Amniotic epithelial cell (primary cell): ENCODE data around the gene TGM2.
"Not testable (repeated sequence)": the region's sequence is repeated elsewhere in the genome, so short reads cannot be mapped to it uniquely, and the experiment has no call there.

ENCODE experiments used
- DNase-seq: peaks from one replicate; pipeline ENCODE4 v3.0.0-alpha.2; 2010; ENCODE audit warnings: low read depth

The TGM2 gene

DNA sequence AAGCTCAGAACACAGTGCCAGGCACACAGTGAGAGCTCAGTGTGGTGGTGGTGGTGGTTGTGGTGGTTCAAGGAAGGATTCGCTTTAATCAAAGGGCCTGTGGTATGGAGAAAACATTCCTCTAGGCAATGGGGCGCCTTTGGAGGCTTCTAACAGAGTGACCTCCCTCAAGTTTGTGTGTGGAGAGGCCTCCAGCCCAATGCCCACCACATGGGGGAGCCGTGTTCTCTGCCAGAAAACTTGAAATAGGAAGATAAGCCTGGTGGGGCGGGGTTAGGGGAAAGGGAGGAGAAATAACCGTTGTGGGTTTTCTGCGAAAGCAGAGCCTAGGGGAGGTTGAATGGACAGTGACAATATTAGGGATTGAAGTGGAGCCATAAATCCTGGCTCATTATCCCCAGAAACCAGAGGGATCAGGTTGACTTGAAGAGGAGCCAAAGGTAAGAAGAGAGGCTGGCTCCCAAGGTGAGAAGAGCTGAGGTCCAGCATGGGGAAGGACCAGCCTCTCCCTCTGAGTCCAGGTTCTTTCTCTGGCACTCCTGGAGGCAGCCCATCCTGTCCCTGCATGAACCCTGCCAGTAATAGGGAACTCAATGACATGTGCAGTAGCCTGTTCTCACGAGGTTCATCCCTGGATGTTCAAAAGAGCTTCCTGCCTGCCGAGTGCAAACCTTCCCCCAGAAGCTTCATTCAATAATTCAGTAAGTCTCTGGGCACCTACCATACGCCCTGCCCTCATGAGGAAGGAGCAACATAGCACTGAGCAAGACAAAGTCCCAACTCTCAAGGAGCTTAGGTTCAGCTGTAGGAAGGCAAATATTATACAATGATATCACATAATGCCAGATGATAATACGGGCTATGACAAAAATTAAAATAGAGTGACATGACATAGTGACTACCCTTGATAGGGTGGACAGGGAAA is 51.4 kb downstream of the TGM2 start:
- peak; percentile 59 for DNase-seq

- DNase-seq = no peak
These were observed 52.2 kb downstream of the TGM2 start for GRCh38 chr20:38112930-38113294.

GRCh38 chr20:38112261-38112929 is 52.7 kb downstream of the TGM2 start:
- no peak for DNase-seq

GRCh38 chr20:38111366-38112232 is 53.5 kb downstream of the TGM2 start:
- DNase-seq = no peak

- DNase-seq = no peak
These were observed 54.4 kb downstream of the TGM2 start for GRCh38 chr20:38110525-38111178.

GRCh38 chr20:38109591-38110524 is 55.2 kb downstream of the TGM2 start:
- DNase-seq = peak; percentile 100

GRCh38 chr20:38108986-38109541 is 56.0 kb downstream of the TGM2 start:
- peak; percentile 77 for DNase-seq

GRCh38 chr20:38108438-38108985 is 56.6 kb downstream of the TGM2 start:
- DNase-seq = peak; percentile 96

DNA sequence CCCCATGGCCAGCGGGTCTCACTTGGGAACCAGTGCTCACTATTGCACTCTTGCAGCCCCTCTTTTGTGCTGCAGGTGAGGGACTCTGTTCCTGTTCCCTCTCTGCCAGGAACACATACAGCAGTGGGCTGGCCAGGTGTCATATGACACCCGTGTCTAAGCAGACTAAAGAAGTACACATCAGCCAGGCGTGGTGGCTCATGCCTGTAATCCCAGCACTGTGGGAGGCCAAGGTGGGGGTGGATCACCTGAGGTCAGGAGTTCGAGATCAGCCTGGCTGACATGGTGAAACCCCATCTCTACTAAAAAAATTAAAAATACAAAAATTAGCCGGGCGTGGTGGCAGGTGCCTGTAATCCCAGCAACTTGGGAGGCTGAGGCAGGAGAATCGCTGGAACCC is 57.2 kb downstream of the TGM2 start:
- not testable (repeated sequence) for DNase-seq

DNA sequence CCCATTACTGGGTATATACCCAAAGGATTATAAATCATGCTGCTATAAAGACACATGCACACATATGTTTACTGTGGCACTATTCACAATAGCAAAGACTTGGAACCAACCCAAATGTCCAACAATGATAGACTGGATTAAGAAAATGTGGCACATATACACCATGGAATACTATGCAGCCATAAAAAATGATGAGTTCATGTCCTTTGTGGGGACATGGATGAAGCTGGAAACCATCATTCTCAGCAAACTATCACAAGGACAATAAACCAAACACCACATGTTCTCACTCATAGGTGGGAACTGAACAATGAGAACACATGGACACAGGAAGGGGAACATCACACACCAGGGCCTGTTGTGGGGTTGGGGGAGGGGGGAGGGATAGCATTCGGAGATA is 57.7 kb downstream of the TGM2 start:
- DNase-seq = not testable (repeated sequence)

GRCh38 chr20:38106461-38106860 is 58.6 kb downstream of the TGM2 start:
- no peak for DNase-seq

- DNase-seq = no peak
These were observed 60.8 kb downstream of the TGM2 start for GRCh38 chr20:38104285-38104684.

DNA sequence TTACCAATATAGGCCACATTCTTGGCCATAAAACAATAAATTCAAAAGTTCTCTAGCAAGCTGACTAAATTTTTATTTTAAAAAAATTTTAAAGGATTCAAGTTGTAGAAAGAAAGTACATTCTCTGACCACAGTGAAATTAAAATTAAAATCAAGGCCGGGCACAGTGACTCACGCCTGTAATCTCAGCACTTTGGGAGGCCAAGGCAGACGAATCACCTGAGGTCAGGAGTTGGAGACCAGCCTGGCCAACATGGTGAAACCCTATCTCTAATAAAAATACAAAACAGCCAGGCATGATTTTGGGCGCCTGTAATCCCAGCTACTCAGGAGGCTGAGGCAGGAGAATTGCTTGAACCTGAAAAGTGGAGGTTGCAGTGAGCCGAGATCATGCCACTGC is 62.9 kb downstream of the TGM2 start:
- not testable (repeated sequence) for DNase-seq

- DNase-seq = no peak
These were observed 66.1 kb downstream of the TGM2 start for GRCh38 chr20:38098952-38099351.

GRCh38 chr20:38095017-38095686 is 69.9 kb downstream of the TGM2 start:
- DNase-seq = no peak

- peak; percentile 74 for DNase-seq
These were observed 70.6 kb downstream of the TGM2 start for GRCh38 chr20:38094373-38094891.

DNA sequence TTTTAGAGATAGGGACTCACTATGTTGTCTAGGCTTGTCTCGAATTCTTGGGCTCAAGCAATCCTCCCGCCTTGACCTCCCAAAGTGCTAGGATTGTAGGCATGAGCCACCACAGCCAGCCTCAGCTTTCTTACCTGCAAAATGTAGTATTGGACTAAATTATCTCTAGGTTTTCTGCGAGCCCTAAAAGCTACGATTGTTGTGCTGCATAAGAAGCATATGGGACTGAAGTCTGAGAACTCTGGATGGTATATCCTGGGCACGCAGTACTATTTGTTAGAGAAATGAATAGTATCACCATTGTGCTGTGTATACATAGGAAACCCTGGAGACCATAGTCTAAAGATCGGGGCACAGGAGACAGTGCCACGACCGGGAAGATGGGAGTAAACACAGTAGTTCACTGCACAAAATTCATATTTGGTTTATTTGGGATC is 71.4 kb downstream of the TGM2 start:
- no peak for DNase-seq

DNA sequence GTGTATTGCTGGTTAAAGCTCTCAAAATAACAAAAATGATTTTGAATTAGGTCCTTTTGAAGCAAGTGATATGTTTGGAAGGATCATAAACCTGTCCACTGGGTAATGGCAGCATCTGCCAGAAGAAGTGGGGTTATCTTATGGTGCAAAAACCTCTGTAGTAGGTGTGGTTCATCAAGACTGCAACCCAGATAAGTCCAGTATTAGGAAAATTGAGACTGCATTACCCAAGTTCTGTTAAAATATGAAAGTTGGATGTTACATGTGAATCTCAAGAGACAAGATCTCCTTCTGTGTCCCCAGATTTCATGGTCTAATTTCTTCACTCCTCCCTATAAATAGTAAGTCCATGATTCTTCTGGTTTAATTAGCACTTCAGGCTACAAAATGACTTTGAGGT is 72.2 kb downstream of the TGM2 start:
- DNase-seq = no peak

- DNase-seq = no peak
These were observed 72.7 kb downstream of the TGM2 start for GRCh38 chr20:38092260-38092857.
